Osteocyte (in vitro differentiated cells): ENCODE measurements around the gene MTA3. TPM values are rescaled to one million over a fixed set of nuclear protein-coding genes. Genes with fewer than 3 reads are reported as not detected.

ENCODE experiments used
- DNase-seq: peaks from one replicate; pipeline ENCODE4 v3.0.0; 2021; ENCODE audit warnings: mixed read lengths; ENCODE audit not compliant: unreplicated experiment; ENCODE audit errors: extremely low spot score
- H3K27ac Mint-ChIP-seq: one replicate; pipeline ENCODE4 v1.8.0; 2021; ENCODE audit warnings: mild to moderate bottlenecking, mixed read lengths; ENCODE audit not compliant: unreplicated experiment
- H3K27me3 Mint-ChIP-seq: one replicate; pipeline ENCODE4 v1.8.0; 2021; ENCODE audit warnings: mixed read lengths; ENCODE audit not compliant: unreplicated experiment
- H3K36me3 Mint-ChIP-seq: one replicate; pipeline ENCODE4 v1.8.0; 2021; ENCODE audit warnings: mixed read lengths; ENCODE audit not compliant: unreplicated experiment
- H3K4me1 Mint-ChIP-seq: one replicate; pipeline ENCODE4 v1.8.0; 2021; ENCODE audit warnings: mixed read lengths; ENCODE audit not compliant: unreplicated experiment
- H3K4me3 Mint-ChIP-seq: one replicate; pipeline ENCODE4 v1.8.0; 2021; ENCODE audit warnings: mild to moderate bottlenecking, moderate library complexity, mixed read lengths; ENCODE audit not compliant: unreplicated experiment
- H3K9me3 Mint-ChIP-seq: one replicate; pipeline ENCODE4 v1.8.0; 2021; ENCODE audit warnings: mixed read lengths; ENCODE audit not compliant: unreplicated experiment
- total RNA-seq: library from RNA; stranded (reverse); gene quantifications from 2 replicates; pipeline ENCODE4 v1.2.1, GENCODE V29; 2021
- TF ChIP-seq, protein P1 (sequence below): fragments of 200-600 bp; sonication (generic); IDR thresholded peaks from 2 replicates; pipeline ENCODE4 v1.5.0; 2021; ENCODE audit warnings: antibody characterized with exemption, mild to moderate bottlenecking, moderate library complexity

Gene MTA3
- total RNA-seq, 1 donor from 2014 or later: 49.2 TPM

DNA sequence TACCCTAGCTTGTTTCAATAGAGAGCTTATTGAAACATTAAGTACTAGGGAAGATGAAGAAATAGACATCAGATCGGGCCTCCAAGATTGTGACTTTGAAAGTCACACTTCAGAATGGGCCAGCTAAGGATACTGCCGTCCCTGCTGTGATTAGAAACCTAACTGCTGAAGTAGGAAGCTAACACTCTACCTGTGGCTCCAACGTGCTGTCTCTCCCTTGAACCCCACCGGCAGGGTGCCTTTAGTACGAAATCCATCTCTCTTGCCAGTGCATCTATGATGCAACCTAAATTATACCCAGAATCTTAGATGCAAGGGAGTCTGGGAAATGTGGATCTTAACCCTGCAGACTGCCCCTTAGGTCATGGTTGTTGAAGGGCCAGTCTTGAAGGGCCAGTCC, 116.9 kb downstream of the MTA3 start:
- TF ChIP-seq, protein P1, sequence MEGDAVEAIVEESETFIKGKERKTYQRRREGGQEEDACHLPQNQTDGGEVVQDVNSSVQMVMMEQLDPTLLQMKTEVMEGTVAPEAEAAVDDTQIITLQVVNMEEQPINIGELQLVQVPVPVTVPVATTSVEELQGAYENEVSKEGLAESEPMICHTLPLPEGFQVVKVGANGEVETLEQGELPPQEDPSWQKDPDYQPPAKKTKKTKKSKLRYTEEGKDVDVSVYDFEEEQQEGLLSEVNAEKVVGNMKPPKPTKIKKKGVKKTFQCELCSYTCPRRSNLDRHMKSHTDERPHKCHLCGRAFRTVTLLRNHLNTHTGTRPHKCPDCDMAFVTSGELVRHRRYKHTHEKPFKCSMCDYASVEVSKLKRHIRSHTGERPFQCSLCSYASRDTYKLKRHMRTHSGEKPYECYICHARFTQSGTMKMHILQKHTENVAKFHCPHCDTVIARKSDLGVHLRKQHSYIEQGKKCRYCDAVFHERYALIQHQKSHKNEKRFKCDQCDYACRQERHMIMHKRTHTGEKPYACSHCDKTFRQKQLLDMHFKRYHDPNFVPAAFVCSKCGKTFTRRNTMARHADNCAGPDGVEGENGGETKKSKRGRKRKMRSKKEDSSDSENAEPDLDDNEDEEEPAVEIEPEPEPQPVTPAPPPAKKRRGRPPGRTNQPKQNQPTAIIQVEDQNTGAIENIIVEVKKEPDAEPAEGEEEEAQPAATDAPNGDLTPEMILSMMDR: no peak
- Mint-ChIP-seq H3K27ac (no peak overlapping the region), H3K4me3 (no peak overlapping the region), H3K9me3 (no peaks in the 10 kb centered on the region), H3K27me3 (no peaks in the 10 kb centered on the region), H3K36me3 (peaks cover 24% of the 10 kb centered on the region), H3K4me1 (no peaks in the 10 kb centered on the region)
- DNase-seq: no peak

DNA sequence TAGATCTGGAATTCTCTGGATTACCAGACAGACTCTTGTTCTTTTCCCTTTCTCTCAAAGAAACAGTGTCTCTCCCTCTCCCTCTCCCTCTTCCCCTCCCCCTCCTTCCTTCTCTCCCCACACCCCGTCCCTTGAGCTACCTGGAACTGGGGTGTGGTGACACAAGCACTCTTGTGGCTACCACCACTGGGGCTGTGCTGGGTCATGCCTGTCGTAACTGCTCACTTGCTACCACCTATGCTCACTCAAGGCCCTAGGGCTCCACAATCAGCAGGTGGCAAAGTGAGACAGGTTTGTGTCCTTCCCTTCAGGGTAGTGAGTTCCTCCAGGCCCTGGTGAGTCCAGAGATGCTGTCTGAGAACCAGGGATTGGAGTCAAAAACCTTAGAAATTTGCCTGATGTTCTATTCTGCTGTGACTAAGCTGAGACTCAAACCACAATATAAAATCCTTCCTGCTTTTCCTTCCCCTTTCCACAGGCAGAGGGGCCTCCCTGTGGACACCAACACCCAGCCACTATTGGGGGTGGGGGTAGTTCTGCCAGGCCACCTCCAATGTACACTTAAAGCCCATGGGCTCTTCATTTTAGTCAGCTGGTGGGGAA, 124.7 kb downstream of the MTA3 start:
- H3K4me1 Mint-ChIP-seq: peaks cover 5% of the 10 kb centered on the region
- TF ChIP-seq, protein P1: no peak
- no peaks in the 10 kb centered on the region for H3K27me3 Mint-ChIP-seq
- H3K9me3 Mint-ChIP-seq: no peaks in the 10 kb centered on the region
- DNase-seq: no peak
- H3K27ac Mint-ChIP-seq: no peak overlapping the region
- no peak overlapping the region for H3K4me3 Mint-ChIP-seq
- peaks cover 8% of the 10 kb centered on the region for H3K36me3 Mint-ChIP-seq

DNA sequence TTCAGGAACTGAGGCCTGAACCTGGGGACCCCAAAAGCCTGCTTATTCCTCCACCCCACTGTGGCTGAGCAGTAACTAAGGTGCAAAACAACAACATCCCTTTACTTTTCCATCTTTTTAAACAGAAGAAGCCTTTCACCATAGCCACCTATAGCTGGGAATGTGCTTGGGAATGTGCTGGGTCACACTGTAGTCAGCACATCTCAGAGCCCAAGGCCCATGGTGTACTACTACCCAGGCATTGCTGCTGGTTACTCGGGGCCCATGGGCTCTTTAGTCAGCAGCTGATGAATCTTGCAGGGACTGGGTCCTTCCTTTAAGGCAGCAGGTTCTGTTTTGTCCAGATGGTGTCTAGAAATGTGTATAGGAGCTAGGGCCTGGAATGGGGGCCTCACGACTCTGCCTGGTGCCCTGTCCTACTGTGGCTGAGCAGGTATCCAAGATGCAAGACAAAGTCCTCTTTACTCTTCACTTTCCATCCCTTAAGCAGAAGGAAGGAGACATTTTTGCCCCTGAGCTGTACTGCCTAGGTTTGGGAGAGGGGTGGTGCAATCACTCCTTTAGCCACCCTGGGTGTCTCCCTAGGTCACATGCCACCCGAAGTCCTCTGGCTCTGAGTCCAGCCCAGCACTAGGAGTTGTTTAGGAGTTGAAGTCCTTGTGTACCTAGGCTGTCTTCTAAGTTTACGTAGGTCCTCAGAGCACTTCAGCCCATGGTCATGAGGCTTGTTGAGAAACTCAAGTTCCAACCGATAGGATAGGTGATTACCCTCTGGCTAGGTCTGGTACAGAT, 125.5 kb downstream of the MTA3 start:
- no peak overlapping the region for H3K4me3 Mint-ChIP-seq
- TF ChIP-seq, protein P1: no peak
- H3K27me3 Mint-ChIP-seq: no peaks in the 10 kb centered on the region
- peaks cover 6% of the 10 kb centered on the region for H3K36me3 Mint-ChIP-seq
- no peak overlapping the region for H3K27ac Mint-ChIP-seq
- DNase-seq: no peak
- no peaks in the 10 kb centered on the region for H3K9me3 Mint-ChIP-seq
- peaks cover 5% of the 10 kb centered on the region for H3K4me1 Mint-ChIP-seq

DNA sequence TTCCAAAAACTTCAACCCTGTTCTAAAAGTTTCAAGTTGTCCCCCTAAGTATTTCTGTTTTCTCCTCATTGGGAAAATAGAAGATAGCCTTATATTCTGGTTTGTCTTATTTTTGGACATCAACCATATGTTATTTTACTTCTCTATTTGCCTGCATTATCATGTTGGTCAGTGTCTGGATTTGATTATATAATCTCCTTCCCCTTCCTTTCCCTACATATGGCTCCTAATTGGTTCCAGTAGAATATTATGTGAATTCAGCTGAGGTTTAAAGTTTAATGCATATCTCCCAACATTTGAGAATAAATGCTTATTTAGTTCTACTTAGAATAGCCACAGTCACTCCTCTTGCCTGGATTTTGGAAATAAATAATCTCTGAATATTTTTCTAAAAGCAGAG, 128.6 kb downstream of the MTA3 start:
- no peak overlapping the region for H3K27ac Mint-ChIP-seq
- TF ChIP-seq, protein P1: no peak

DNA sequence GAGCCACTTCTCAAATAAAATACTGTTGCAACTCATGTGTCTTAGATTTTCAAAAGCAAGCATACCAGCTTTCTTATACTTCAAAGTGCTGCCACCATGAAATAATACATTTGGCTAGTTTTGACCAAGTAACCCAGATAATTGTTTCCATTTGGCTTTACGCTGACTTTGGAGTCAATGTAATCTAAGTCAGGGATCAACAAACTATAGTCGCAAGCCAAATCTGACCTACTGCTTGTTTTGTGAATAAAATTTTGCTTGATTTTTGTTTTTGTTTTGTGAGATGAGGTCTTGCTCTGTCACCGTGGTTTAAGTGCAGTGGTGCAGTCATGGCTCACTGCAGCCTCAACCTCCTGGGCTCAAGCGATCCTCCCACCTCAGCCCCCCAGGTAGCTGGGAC, 130.5 kb downstream of the MTA3 start:
- Mint-ChIP-seq H3K27me3 (no peaks in the 10 kb centered on the region), H3K4me3 (no peak overlapping the region), H3K4me1 (peaks cover 5% of the 10 kb centered on the region), H3K36me3 (peaks cover 10% of the 10 kb centered on the region), H3K9me3 (no peaks in the 10 kb centered on the region), H3K27ac (no peak overlapping the region)
- TF ChIP-seq, protein P1: no peak
- no peak for DNase-seq

More for the DNA sequence above, 128.6 kb downstream of the MTA3 start:
- Mint-ChIP-seq H3K27me3 (no peaks in the 10 kb centered on the region), H3K4me3 (no peak overlapping the region), H3K4me1 (peaks cover 5% of the 10 kb centered on the region), H3K36me3 (peaks cover 2% of the 10 kb centered on the region), H3K9me3 (no peaks in the 10 kb centered on the region)
- no peak for DNase-seq
